RCC 7860 (cell line): Measurements from ENCODE around the gene KCND3.

Experiments
- DNase-seq: peaks from one replicate; pipeline ENCODE4 v3.0.0-alpha.2; 2015; ENCODE audit warnings: low spot score
- FAIRE-seq: peaks from 2 replicates; lab custom pipeline; 2012; peaks lifted over from hg19 to GRCh38; lab: Jason Lieb, UNC

The KCND3 gene

GRCh38 chr1:111734426-111734825, 255.0 kb downstream of the KCND3 start:
- DNase-seq (no peak), FAIRE-seq (no peak)

- FAIRE-seq (no peak), DNase-seq (no peak)
These were observed 255.5 kb downstream of the KCND3 start for GRCh38 chr1:111733992-111734341.

GRCh38 chr1:111733183-111733991, 256.1 kb downstream of the KCND3 start:
- DNase-seq (peak; percentile 66), FAIRE-seq (no peak)

DNA sequence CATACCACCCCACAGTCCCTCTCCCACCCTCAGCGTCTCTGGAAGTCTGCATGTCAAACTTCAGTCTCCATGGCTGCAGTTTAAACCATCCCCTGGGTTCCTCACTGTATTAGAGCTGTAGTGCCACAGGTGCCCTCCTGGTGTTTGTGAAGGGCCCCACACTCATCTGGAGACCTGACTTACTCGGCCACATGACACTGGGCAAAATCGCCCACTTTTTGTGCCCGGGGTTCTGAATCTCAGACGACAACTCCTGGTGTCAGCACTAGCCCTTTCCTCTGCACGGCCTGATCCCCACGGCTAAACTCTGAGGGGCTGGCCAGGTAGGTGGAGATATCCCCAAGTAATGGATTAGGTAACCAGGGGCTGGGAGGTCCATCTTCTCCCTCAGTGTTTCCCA, 256.8 kb downstream of the KCND3 start:
- FAIRE-seq, result no peak
- no peak for DNase-seq

DNA sequence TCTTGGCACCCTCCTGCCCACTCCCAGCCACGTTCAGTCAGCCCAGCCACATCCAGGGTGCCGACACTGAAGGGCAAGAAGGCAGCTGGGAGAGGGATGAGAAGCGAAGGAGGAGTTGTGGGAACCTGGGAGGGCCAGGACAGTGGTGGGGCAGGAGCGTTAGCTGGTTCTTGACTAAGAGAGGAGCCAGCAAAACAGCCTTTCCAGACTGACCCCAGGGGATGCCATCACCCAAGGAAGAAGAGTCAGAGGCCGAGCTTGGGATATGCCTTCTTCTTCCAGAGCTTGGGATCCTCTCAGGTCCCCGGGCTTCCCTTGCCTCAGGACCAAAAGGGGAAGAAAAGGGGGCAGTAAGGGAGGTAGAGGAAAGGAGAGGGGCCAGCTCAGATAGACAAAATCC, 257.5 kb downstream of the KCND3 start:
- no peak for FAIRE-seq
- no peak for DNase-seq

DNA sequence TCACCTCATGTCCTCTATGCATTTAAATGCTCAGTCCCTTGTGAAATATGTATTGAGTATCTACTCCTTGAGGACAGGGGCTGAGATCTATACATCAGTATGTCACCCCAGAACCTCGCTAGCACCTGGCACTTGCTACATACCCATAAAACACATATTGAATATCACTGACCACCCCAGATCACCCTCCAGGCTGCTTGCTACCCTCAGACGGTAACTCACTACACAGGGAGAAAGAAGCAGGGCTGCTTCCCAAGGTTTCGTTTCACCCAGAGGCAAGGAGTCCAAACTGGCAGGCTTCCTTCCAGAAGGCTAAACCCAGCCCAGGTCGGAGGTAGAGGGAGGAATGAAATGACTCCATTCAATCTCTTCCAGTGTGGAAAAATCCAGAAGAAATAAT, 258.8 kb downstream of the KCND3 start:
- DNase-seq (no peak), FAIRE-seq (no peak)

GRCh38 chr1:111729946-111730681, 259.4 kb downstream of the KCND3 start:
- FAIRE-seq, result no peak
- no peak for DNase-seq

DNA sequence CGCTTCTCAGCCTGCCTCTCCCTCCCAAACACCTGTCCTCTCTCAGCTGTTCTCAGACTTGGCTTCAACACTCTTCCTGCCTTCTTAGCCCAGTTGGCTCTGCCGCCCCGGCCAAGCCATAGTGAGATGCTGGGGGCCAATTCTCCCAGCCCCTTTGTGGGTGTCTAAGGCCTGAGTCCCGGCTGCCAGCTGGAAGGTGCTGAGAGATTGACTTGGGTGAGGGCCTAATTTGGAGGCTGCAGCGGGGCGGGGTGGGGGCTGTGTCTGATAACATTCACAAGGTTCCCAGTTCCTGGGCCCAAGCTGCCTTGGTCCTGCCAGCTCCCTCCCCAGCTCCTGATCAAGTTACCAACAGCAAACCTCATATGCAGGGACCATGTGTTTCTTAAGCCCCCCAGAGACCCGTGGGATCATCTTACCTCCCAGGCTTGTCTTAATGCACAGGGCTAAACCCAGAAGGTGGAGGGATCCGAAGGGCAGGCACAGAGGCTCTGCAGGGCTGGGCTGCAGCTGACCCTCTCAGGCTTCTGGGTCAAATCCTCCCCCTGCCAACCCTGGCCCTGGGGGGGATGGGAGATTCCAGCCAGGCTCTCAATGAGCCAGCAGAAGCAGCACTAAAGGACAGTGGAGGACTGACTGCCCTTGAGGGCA, 260.1 kb downstream of the KCND3 start:
- DNase-seq, result no peak

DNA sequence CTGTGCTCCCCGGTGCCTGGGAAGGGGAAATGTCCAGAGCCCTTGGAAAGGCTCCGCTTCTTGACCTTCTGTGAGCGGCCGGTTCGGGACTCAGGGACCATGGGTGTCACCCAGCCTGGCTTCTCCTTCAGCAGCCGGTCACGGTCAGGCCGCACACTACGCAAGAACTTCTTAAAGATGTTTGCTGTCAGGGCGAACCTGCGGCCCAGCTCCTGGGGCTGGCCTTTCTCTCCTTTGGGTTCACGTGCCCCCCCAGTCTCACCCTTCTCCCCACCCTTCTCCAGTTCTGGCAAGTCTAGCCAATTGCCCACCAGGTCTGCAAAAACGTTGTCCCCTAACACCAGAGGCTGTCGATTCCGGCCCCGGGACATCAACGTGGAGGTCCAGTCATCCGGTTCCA, 262.4 kb downstream of the KCND3 start:
- DNase-seq, result no peak
- FAIRE-seq, result no peak

More for the DNA sequence above, 260.1 kb downstream of the KCND3 start:
- no peak for FAIRE-seq

GRCh38 chr1:111725192-111725591, 264.3 kb downstream of the KCND3 start:
- FAIRE-seq (no peak), DNase-seq (no peak)

GRCh38 chr1:111723871-111724270, 265.6 kb downstream of the KCND3 start:
- FAIRE-seq (no peak), DNase-seq (no peak)

- no peak for DNase-seq
- no peak for FAIRE-seq
These were observed 266.2 kb downstream of the KCND3 start for GRCh38 chr1:111723091-111723806.

GRCh38 chr1:111720977-111721786, 268.3 kb downstream of the KCND3 start:
- DNase-seq (no peak), FAIRE-seq (no peak)
